ENCODE results near the gene SNRK. TPM values are rescaled to one million over a fixed set of nuclear protein-coding genes. Genes with fewer than 3 reads are reported as not detected.
"Not testable (repeated sequence)": the region's sequence is repeated elsewhere in the genome, so short reads cannot be mapped to it uniquely, and the experiment has no call there.

The SNRK gene
- total RNA-seq, 6 experiments from 2014 or later = 14.0 to 26.2 (median 15.3) TPM

- peak; percentile 98 to 99 (median 98) for ATAC-seq
- no peak for TF ChIP-seq CTCF (IDR thresholded peaks at IDR 0.05)
- TF ChIP-seq POLR2A (IDR thresholded peaks at IDR 0.05) = no peak
- DNase-seq = peak; percentile 54 to 85 (median 83)
- Histone ChIP-seq H3K36me3 (peaks cover 0 to 5% (median 0%) of the 10 kb centered on the region in 4 donors), H3K27ac (peak overlapping the region in 2 of 3 donors; percentile 41 to 54), H3K9me3 (no peaks in the 10 kb centered on the region), H3K4me3 (no peak overlapping the region), H3K4me1 (peaks cover 0 to 18% (median 5%) of the 10 kb centered on the region in 4 donors), H3K27me3 (no peaks in the 10 kb centered on the region)
- WGBS (ENCODE audit: insufficient coverage, low coverage, low lambda C conversion rate, missing lambda C conversion rate) = 19% methylated on average over 4 of the region's 4 CpGs
- intact Hi-C loops (cut with DNase I) = no loop called here
Measured at GRCh38 chr3:43353923-43354670, 67.8 kb downstream of the SNRK start.

GRCh38 chr3:43356033-43356432, 69.7 kb downstream of the SNRK start:
- intact Hi-C loops (cut with DNase I); DNase-seq; H3K9me3 ChIP-seq; H3K27ac ChIP-seq; ATAC-seq; H3K27me3 ChIP-seq; H3K36me3 ChIP-seq; H3K4me3 ChIP-seq: not testable (repeated sequence)
- WGBS (ENCODE audit: insufficient coverage, low coverage, low lambda C conversion rate, missing lambda C conversion rate) = 93% methylated on average over 2 of the region's 2 CpGs
- H3K4me1 ChIP-seq = peaks cover 0 to 18% (median 5%) of the 10 kb centered on the region in 4 donors

- DNase-seq = no peak
- ATAC-seq = no peak
- no peaks in the 10 kb centered on the region for H3K4me1 ChIP-seq
- H3K27me3 ChIP-seq = no peaks in the 10 kb centered on the region
- TF ChIP-seq POLR2A (IDR thresholded peaks at IDR 0.05) (no peak), CTCF (IDR thresholded peaks at IDR 0.05) (no peak)
- H3K9me3 ChIP-seq = no peaks in the 10 kb centered on the region
- no peaks in the 10 kb centered on the region for H3K36me3 ChIP-seq
- no peak overlapping the region for H3K27ac ChIP-seq
- 86% methylated on average over 1 of the region's 5 CpGs for WGBS (ENCODE audit: insufficient coverage, low coverage, low lambda C conversion rate, missing lambda C conversion rate)
- intact Hi-C loops (cut with DNase I) = no loop called here
- no peak overlapping the region for H3K4me3 ChIP-seq
Measured at GRCh38 chr3:43361077-43361476, 74.7 kb downstream of the SNRK start.

GRCh38 chr3:43362183-43362582, 75.8 kb downstream of the SNRK start:
- no peaks in the 10 kb centered on the region for H3K36me3 ChIP-seq
- no peak for DNase-seq
- no peak for ATAC-seq
- H3K4me3 ChIP-seq = no peak overlapping the region
- no peak overlapping the region for H3K27ac ChIP-seq
- no peaks in the 10 kb centered on the region for H3K4me1 ChIP-seq
- no peak for TF ChIP-seq POLR2A (IDR thresholded peaks at IDR 0.05)
- no peak for TF ChIP-seq CTCF (IDR thresholded peaks at IDR 0.05)
- H3K9me3 ChIP-seq = no peaks in the 10 kb centered on the region
- intact Hi-C loops (cut with DNase I) = no loop called here
- H3K27me3 ChIP-seq = no peaks in the 10 kb centered on the region
- no CpG with 5 or more reads among the region's 4 CpGs for WGBS (ENCODE audit: insufficient coverage, low coverage, low lambda C conversion rate, missing lambda C conversion rate)

- Histone ChIP-seq H3K27me3 (no peaks in the 10 kb centered on the region), H3K4me3 (no peak overlapping the region), H3K9me3 (no peaks in the 10 kb centered on the region), H3K4me1 (no peaks in the 10 kb centered on the region), H3K27ac (no peak overlapping the region), H3K36me3 (no peaks in the 10 kb centered on the region)
- TF ChIP-seq POLR2A (IDR thresholded peaks at IDR 0.05) (no peak), CTCF (IDR thresholded peaks at IDR 0.05) (no peak)
- intact Hi-C loops (cut with DNase I) = no loop called here
- DNase-seq (no peak), ATAC-seq (no peak)
- no CpG with 5 or more reads among the region's 6 CpGs for WGBS (ENCODE audit: insufficient coverage, low coverage, low lambda C conversion rate, missing lambda C conversion rate)
Measured at GRCh38 chr3:43362961-43363360, 76.6 kb downstream of the SNRK start.
